ENCODE results near the gene PCK2. TPM values are rescaled to one million over a fixed set of nuclear protein-coding genes. Genes with fewer than 3 reads are reported as not detected.

PCK2 gene
- total and polyA plus RNA-seq, 9 donors, result 2.4 to 66.8 (median 5.4) TPM

GRCh38 chr14:24086193-24086955, 7.7 kb upstream of the PCK2 start:
- Histone ChIP-seq H3K27ac (no peak overlapping the region), H3K4me3 (no peak overlapping the region), H3K9me3 (no peaks in the 10 kb centered on the region), H3K36me3 (no peaks in the 10 kb centered on the region), H3K27me3 (no peaks in the 10 kb centered on the region), H3K4me1 (ENCODE audit: insufficient read depth) (no peaks in the 10 kb centered on the region)
- DNase-seq, result no peak
- WGBS, 3 donors, result 76% methylated on average over 3 of the region's 3 CpGs
- no peak for TF ChIP-seq POLR2A (IDR thresholded peaks at IDR 0.05)
- intact Hi-C loops (cut with DNase I), result no loop called here

- H3K36me3 ChIP-seq, result no peaks in the 10 kb centered on the region
- WGBS, 3 donors, result 83 to 87% (median 87%) methylated on average over 1 of the region's 1 CpG
- intact Hi-C loops (cut with DNase I), result no loop called here
These were observed 7.1 kb upstream of the PCK2 start for GRCh38 chr14:24087004-24087403.

GRCh38 chr14:24088095-24088494, 6.0 kb upstream of the PCK2 start:
- intact Hi-C loops (cut with DNase I), result no loop called here
- TF ChIP-seq POLR2A (IDR thresholded peaks at IDR 0.05), result no peak
- no peak for TF ChIP-seq CTCF (IDR thresholded peaks at IDR 0.05)
- TF ChIP-seq EP300 (IDR thresholded peaks at IDR 0.05), result no peak
- 74 to 85% (median 83%) methylated on average over 2 of the region's 2 CpGs for WGBS, 3 donors

More at GRCh38 chr14:24087004-24087403, 7.1 kb upstream of the PCK2 start:
- no peak overlapping the region for H3K4me3 ChIP-seq
- no peak for TF ChIP-seq CTCF (IDR thresholded peaks at IDR 0.05)
- no peaks in the 10 kb centered on the region for H3K9me3 ChIP-seq
- DNase-seq, result no peak
- H3K4me1 ChIP-seq (ENCODE audit: insufficient read depth), result no peaks in the 10 kb centered on the region
- no peak overlapping the region for H3K27ac ChIP-seq
- H3K27me3 ChIP-seq, result no peaks in the 10 kb centered on the region

GRCh38 chr14:24089890-24090289, 4.2 kb upstream of the PCK2 start:
- Histone ChIP-seq H3K4me3 (no peak overlapping the region), H3K27ac (no peak overlapping the region), H3K36me3 (no peaks in the 10 kb centered on the region), H3K27me3 (no peaks in the 10 kb centered on the region), H3K4me1 (ENCODE audit: insufficient read depth) (peaks cover 3% of the 10 kb centered on the region), H3K9me3 (no peaks in the 10 kb centered on the region)
- WGBS, 3 donors, result 80 to 82% (median 82%) methylated on average over 6 of the region's 6 CpGs
- TF ChIP-seq CTCF (IDR thresholded peaks at IDR 0.05), result no peak
- TF ChIP-seq POLR2A (IDR thresholded peaks at IDR 0.05), result no peak
- no peak for TF ChIP-seq EP300 (IDR thresholded peaks at IDR 0.05)
- intact Hi-C loops (cut with DNase I), result loop anchor here in 1 of 4 donors (10.0 kb wide), 1 partner anchor 105 kb away; the partner anchor contains the start of gene DHRS4L2
- no peak for DNase-seq

More at GRCh38 chr14:24088095-24088494, 6.0 kb upstream of the PCK2 start:
- Histone ChIP-seq H3K27me3 (no peaks in the 10 kb centered on the region), H3K36me3 (no peaks in the 10 kb centered on the region), H3K27ac (no peak overlapping the region), H3K4me3 (no peak overlapping the region), H3K4me1 (ENCODE audit: insufficient read depth) (no peaks in the 10 kb centered on the region), H3K9me3 (no peaks in the 10 kb centered on the region)
- DNase-seq, result no peak

- Histone ChIP-seq H3K27ac (no peak overlapping the region), H3K4me1 (ENCODE audit: insufficient read depth) (peaks cover 3% of the 10 kb centered on the region), H3K9me3 (no peaks in the 10 kb centered on the region), H3K27me3 (no peaks in the 10 kb centered on the region), H3K36me3 (no peaks in the 10 kb centered on the region), H3K4me3 (no peak overlapping the region)
- TF ChIP-seq POLR2A (IDR thresholded peaks at IDR 0.05) (no peak), EP300 (IDR thresholded peaks at IDR 0.05) (no peak), CTCF (IDR thresholded peaks at IDR 0.05) (no peak)
- DNase-seq, result peak in 1 of 5 donors; percentile 1
- intact Hi-C loops (cut with DNase I), result loop anchor here in 1 of 4 donors (10.0 kb wide), 1 partner anchor 107 kb away; the partner anchor contains the start of gene DHRS4L2
These were observed 2.0 kb upstream of the PCK2 start for GRCh38 chr14:24092110-24092504.
